Left lung (tissue), 10 donors: ENCODE results near the gene NMB. TPM values are rescaled to one million over a fixed set of nuclear protein-coding genes. Genes with fewer than 3 reads are reported as not detected.

Experiments used
- ATAC-seq: fragments of 200-7000 bp; cut with Tn5 transposase; one replicate; pipeline ENCODE4 v1.9.1; 2020; ENCODE audit warnings: moderate library complexity
- DNase-seq, 4 donors: peaks; one replicate each; pipeline ENCODE4 v3.0.0-alpha.2; 2013 to 2020
- H3K27ac ChIP-seq, 2 donors: fragments of 200-600 bp; sonication (generic) in 1 of 2; one replicate each; pipeline versions ENCODE4 v1.5.0 to v1.8.0; 2020 to 2021
- H3K27me3 ChIP-seq, 2 donors: fragments of 200-600 bp; sonication (generic) in 1 of 2; one replicate each; pipeline versions ENCODE4 v1.5.0 to v1.8.0; 2020 to 2021
- H3K36me3 ChIP-seq, 2 donors: fragments of 200-600 bp; sonication (generic) in 1 of 2; one replicate each; pipeline versions ENCODE4 v1.5.0 to v1.8.0; 2020 to 2021
- H3K4me1 ChIP-seq, 2 donors: fragments of 200-600 bp; one replicate each; pipeline ENCODE4 v1.8.0; 2021
- H3K4me3 ChIP-seq, 2 donors: fragments of 200-600 bp; sonication (generic) in 1 of 2; one replicate each; pipeline versions ENCODE4 v1.5.0 to v1.8.0; 2020 to 2021; ENCODE audit warnings: mild to moderate bottlenecking in 1 of 2
- H3K9me3 ChIP-seq, 2 donors: fragments of 200-600 bp; sonication (generic) in 1 of 2; one replicate each; pipeline versions ENCODE4 v1.5.0 to v1.8.0; 2020 to 2021
- intact Hi-C, 2 donors: fragments of 100-400 bp; cut with DNase I; formaldehyde crosslinking; loops; one replicate each; pipeline versions ENCODE4 v1.11.2 to v1.14.2; 2022
- polyA plus RNA-seq, 6 donors: library from polyadenylated mRNA; unstranded; fragments of 120-200 nt; gene quantifications; one replicate each; pipeline ENCODE4 v1.2.1, GENCODE V29; 2013; ENCODE audit not compliant: insufficient read length in 6 of 6
- total RNA-seq, 2 donors: library from RNA; stranded (reverse); fragmentation: NEBNext Ultra II Directional; extraction: Animal tissue kit (Norgen Biotek cat#: 25700); gene quantifications; one replicate each; pipeline ENCODE4 v1.2.1, GENCODE V29; 2021
- TF ChIP-seq, protein P1 (sequence below), 2 donors: fragments of 200-600 bp; sonication (generic) in 1 of 2; IDR thresholded peaks; one replicate each; pipeline versions ENCODE4 v1.5.0 to v1.8.0; 2021; ENCODE audit warnings: antibody characterized with exemption in 2 of 2
- donor health status: DM: no; HTN: yes; CAD: no.
- donor health status: DM: no; HTN: no; CAD: no.

NMB gene
- total and polyA plus RNA-seq, 8 donors, result 3.2 to 10.2 (median 4.5) TPM

DNA sequence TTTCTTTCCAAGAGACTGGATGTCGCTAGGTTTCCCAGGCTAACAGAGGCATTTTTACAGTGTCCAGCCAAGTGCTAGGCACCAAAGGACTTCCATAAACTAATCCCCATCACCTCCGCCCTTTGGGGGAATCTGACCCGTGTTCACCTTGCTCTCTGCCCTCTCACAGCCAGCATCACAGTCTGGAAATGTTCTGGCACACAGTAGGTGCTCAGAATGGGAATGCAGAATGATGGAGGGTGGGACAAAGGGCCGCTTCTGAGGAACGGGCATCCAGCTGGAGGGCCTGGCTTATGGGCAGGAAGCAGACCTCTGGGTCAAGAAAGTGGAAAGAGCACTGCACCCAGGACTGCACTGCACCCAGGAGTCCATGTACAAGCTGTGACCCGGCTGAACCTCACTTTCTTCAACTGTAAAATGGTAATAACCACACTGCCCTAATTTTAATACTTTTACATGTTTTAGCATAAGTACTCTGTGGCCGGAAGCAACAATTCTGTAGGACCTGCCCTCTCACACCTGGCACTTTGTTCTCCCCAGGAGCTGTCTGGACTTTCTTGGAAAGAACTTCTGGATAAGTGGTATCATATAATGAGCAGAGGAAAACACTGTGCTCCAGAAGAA lies 901 bp upstream of the NMB start:
- Histone ChIP-seq H3K27ac (peak overlapping the region; percentile 19 to 69), H3K9me3 (no peaks in the 10 kb centered on the region), H3K4me3 (peak overlapping the region in 1 of 2 donors; percentile 53), H3K27me3 (no peaks in the 10 kb centered on the region), H3K4me1 (peaks cover 0 to 30% of the 10 kb centered on the region in 2 donors), H3K36me3 (peaks cover 0 to 6% of the 10 kb centered on the region in 2 donors)
- TF ChIP-seq, protein P1, sequence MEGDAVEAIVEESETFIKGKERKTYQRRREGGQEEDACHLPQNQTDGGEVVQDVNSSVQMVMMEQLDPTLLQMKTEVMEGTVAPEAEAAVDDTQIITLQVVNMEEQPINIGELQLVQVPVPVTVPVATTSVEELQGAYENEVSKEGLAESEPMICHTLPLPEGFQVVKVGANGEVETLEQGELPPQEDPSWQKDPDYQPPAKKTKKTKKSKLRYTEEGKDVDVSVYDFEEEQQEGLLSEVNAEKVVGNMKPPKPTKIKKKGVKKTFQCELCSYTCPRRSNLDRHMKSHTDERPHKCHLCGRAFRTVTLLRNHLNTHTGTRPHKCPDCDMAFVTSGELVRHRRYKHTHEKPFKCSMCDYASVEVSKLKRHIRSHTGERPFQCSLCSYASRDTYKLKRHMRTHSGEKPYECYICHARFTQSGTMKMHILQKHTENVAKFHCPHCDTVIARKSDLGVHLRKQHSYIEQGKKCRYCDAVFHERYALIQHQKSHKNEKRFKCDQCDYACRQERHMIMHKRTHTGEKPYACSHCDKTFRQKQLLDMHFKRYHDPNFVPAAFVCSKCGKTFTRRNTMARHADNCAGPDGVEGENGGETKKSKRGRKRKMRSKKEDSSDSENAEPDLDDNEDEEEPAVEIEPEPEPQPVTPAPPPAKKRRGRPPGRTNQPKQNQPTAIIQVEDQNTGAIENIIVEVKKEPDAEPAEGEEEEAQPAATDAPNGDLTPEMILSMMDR (IDR thresholded peaks at IDR 0.05), result no peak
- no peak for ATAC-seq
- DNase-seq, result no peak
- intact Hi-C loops, result no loop called here

DNA sequence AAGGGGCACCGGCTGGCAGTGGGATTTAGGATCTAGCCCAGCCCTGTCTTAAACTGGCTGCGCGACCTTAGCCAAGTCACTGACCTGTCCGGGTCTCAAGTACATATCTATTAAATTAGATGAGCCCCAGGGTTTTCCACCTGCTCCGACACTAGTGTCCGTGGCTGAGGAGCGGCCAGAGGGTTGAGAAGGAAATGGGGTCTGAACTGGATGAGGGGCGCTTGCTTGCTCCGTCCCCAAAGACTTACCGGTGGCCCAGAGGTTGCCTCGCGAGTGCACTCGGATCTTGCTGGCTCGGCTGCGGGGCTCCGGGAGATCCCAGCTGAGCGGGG lies 285 bp downstream of the NMB start:
- peaks cover 11 to 40% of the 10 kb centered on the region in 2 donors for H3K4me1 ChIP-seq
- H3K4me3 ChIP-seq, result peak overlapping the region; percentile 46 to 53
- H3K27ac ChIP-seq, result peak overlapping the region; percentile 19 to 69
- H3K36me3 ChIP-seq, result no peaks in the 10 kb centered on the region
- DNase-seq (no peak), ATAC-seq (no peak)
- TF ChIP-seq, protein P1 (IDR thresholded peaks at IDR 0.05), result no peak
- H3K9me3 ChIP-seq, result no peaks in the 10 kb centered on the region
- H3K27me3 ChIP-seq, result no peaks in the 10 kb centered on the region
- intact Hi-C loops, result no loop called here

DNA sequence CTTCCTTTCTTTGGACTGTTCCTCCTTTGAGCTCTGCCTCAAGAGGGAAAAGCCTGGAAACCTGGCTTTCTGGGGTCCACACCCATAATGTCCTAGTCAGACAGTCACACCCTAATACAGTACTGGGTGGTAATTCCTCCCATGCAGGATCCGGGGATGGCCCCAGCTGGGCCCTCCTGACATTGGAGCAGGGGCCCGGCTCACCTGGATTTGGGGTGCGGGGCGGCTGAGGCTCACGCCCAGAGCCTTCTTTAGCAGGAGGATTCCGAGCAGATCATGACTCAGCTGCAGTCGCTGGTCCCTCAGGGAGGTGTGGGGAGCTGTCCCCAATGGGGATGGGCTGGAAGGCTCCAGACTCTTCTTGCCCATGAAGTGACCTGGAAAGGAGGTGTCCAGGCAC lies 1.0 kb downstream of the NMB start:
- intact Hi-C loops, result no loop called here
- H3K4me1 ChIP-seq, result peaks cover 13 to 48% of the 10 kb centered on the region in 2 donors
- no peaks in the 10 kb centered on the region for H3K27me3 ChIP-seq
- ATAC-seq (no peak), DNase-seq (no peak)
- no peaks in the 10 kb centered on the region for H3K9me3 ChIP-seq
- peaks cover 0 to 5% of the 10 kb centered on the region in 2 donors for H3K36me3 ChIP-seq
- TF ChIP-seq, protein P1 (IDR thresholded peaks at IDR 0.05), result no peak
- no peak overlapping the region for H3K27ac ChIP-seq
- no peak overlapping the region for H3K4me3 ChIP-seq

DNA sequence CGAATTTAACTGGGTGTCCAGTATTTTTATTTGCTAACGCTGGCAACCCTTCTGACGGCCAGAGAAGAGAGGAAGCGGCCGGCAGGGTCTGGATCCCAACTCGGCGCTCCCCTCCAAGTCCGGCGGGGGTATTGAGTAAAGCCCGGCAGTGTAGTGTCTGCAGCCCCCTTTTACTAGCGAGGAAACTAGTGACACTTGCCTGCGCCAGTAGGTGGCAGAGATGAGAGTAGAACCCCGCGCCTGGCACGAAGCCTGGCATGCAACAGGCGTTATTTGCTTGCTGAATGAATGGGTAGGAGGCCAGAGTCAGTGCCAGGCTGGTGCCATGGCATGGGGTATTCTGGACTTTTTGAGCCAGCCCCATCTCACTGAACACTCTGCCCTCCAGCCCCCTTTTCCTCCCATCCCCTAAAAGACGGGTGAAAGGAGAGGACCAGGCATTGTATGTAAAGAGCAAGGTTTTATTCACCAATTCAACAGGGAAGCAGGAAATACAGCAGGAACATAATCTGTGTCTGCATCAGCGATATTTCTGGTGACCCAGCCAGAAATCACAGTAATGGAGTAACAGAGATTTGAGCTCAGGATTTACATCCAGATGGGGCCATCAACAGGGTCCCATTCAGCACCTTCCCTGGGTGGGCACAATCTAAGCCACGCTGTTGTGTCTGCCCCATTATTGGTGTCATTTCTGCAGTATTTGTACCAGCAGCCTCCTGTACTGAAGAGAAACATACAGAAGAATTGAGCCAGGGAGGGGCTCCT lies 3.1 kb downstream of the NMB start:
- H3K9me3 ChIP-seq, result no peaks in the 10 kb centered on the region
- peak overlapping the region; percentile 71 to 87 for H3K4me3 ChIP-seq
- peak; percentile 73 for ATAC-seq
- no peaks in the 10 kb centered on the region for H3K27me3 ChIP-seq
- TF ChIP-seq, protein P1 (IDR thresholded peaks at IDR 0.05), result peak; percentile 65 to 69
- H3K4me1 ChIP-seq, result peaks cover 13 to 58% of the 10 kb centered on the region in 2 donors
- DNase-seq, result peak; percentile 53 to 90 (median 84)
- intact Hi-C loops, result no loop called here
- H3K27ac ChIP-seq, result peak overlapping the region; percentile 72 to 94
- H3K36me3 ChIP-seq, result peaks cover 0 to 26% of the 10 kb centered on the region in 2 donors

DNA sequence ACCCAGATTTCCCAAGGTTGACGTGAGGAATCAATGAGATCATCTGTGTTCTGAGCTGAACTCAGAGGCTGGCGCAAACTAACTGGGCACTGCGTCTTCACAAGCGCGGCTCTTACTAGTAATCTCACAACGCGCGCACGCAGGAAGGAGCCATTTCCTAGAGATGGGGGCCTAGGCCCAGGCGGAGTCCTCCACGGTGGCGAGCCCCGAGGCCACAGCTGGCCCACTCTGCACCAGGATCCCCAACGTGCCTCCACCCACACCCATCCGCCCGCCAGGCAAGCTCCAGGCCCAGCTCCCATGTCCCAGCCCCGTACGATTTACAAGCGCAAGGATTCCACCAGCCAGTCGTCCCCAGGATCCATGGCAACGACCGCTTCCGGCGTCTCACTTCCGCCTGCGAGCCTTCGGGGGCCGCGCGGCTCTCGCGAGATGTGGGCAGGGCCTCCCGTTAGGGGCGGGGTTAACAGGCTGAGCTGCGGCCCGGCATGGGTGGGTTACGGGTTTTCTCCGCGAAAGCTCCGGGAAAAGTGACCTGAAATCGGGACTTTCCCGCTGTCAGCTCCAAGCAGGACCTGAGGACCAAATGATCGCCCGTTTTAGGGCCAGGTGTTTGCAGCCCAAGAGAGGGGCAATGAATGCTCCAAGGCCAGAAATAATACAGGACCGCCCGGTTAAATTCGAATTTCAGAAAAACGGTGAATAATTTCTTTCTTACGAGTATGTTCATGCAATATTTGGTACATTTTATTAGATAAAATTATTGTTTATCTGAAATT lies 3.9 kb downstream of the NMB start, which contains the start of gene WDR73:
WDR73 (minus strand) TSS at position 374 of the 779 bp plus-strand sequence; CDS start at position 365, 9 bp downstream.
- Histone ChIP-seq H3K27ac (peak within 1 kb of the TSS; percentile 72 to 94), H3K36me3 (peaks cover 0 to 34% of the 10 kb centered on the region in 2 donors), H3K4me1 (peaks cover 13 to 63% of the 10 kb centered on the region in 2 donors), H3K4me3 (peak within 1 kb of the TSS; percentile 71 to 87), H3K27me3 (no peaks in the 10 kb centered on the region), H3K9me3 (no peaks in the 10 kb centered on the region)
- peak; percentile 92 for ATAC-seq
- intact Hi-C loops, result no loop called here
- TF ChIP-seq, protein P1 (IDR thresholded peaks at IDR 0.05), result no peak
- DNase-seq, result peak; percentile 96 to 99 (median 98)
